GM21723 (cell line): Measurements from ENCODE around the gene PDE4D.
"Not testable (repeated sequence)": the region's sequence is repeated elsewhere in the genome, so short reads cannot be mapped to it uniquely, and the experiment has no call there.

ENCODE experiments used
- ATAC-seq: cut with Tn5 transposase; IDR thresholded peaks from one replicate; pipeline ENCODE4 v1.9.1; 2021; ENCODE audit warnings: mild to moderate bottlenecking, moderate library complexity; ENCODE audit not compliant: unreplicated experiment

PDE4D gene

DNA sequence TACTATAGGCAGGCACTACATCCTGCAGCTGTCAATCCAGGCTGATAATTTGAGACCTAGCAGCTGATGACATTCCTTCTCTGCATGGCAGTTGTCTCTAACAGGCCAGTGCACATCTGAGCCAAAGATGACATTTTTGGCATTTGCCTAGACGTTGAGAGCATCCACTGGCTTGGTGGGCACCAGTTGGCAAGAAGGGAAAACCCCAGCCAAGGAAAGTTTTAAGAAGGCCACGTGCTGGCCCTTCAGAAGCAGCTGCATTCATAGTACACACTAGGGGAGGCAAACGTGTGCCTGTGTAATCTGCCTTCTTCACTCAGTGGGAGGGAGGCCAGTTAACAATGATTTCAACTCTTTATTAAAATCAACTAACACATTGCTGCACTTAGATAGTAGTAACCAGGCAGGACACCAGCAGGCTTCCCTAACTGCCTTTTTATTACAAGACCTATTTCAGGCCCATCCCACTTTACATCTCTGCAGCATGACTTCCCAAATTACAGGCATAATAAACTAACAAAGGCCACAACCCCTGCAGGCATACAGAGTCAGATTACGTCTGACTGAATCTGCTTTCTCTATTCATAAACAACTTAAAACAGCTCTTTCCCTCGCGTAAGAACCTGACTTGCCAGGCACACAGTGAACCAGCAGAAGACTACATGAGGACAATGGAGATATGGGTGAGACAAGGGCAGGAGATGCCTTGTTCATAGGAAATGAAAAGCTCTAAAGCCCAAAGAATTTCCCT is 576.3 kb downstream of the PDE4D start:
- no peak for ATAC-seq

DNA sequence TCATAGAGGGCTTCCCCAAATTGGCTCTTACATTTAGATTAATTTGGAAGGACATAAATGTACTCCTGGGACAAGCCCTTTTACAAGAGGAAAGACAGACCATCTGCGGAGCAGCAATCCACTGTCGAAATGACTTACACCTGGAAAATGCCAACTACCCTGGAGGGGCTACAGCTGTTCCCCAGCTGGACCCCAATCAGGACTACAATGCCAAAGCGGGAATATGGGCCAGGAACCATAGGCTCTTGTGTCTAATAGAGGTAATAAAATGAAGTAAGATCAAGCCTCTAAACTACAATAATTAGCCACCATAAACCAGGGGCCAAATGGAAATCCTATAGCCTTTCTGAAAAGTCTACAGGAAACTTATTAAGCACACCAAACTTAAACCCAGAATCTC is 581.3 kb downstream of the PDE4D start:
- no peak for ATAC-seq

DNA sequence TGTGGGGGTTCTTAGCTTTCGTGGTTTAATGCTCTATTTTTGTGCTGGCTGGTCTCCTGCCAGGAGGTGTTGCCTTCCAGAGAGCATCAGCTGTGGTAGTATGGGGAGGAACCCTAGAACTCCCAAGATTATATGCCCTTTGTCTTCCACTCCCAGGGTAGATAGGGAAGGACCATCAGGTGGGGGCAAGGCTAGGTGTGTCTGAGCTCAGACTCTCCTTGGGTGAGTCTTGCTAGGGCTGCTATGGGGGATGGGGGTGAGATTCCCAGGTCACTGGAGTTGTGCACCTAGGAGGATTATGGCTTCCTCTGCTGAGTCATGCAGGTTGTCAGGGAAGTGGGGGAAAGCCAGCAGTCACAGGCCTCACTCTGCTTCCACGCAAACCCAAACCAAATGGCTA is 584.8 kb downstream of the PDE4D start:
- not testable (repeated sequence) for ATAC-seq

DNA sequence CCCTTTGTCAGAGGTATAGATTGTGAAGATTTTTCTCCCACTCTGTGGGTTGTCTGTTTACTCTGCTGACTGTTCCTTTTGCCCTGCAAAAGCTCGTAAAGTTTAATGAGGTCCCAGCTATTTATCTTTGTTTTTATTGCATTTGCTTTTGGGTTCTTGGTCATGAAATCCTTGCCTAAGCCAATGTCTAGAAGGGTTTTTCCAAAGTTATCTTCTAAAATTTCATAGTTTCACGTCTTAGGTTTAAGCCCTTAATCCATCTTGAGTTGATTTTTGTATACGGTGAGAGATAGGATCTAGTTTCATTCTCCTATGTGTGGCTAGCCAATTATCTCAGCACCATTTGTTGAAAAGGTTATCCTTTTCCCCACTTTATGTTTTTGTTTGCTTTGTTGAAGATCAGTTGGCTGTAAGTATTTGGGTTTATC is 590.2 kb downstream of the PDE4D start:
- not testable (repeated sequence) for ATAC-seq

DNA sequence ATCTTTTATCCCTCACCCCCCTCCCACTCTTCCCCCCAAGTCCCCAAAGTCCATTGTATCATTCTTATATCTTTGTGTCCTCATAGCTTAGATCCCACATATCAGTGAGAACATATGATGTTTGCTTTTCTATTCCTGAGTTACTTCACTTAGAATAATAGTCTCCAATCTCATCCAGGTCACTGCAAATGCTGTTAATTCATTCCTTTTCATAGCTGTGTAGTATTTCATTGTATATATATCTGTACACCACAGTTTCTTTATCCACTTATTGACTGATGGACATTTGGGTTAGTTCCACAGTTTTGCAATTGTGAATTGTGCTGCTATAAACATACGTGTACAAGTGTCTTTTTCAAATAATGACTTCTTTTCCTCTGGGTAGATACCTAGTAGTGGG is 591.0 kb downstream of the PDE4D start:
- ATAC-seq, result not testable (repeated sequence)

DNA sequence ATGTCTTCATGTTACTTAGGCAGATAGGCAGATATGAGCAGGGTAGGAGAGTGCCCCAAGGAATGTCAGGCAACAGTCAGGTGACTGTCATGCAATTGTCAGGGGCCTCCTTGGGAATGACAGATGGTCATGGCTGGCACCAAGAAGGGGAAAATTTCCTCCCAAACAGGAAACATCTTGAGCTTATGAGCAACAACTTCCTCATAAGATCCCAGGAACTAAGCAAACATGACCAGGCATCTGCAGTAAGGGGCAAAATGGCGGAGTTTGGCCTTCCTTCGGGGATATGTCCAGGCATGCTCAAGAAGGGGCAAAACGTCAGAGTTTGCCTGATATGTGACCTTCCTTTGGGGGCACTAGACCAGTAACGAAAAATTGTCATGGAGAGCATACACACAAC is 591.8 kb downstream of the PDE4D start:
- ATAC-seq, result no peak

DNA sequence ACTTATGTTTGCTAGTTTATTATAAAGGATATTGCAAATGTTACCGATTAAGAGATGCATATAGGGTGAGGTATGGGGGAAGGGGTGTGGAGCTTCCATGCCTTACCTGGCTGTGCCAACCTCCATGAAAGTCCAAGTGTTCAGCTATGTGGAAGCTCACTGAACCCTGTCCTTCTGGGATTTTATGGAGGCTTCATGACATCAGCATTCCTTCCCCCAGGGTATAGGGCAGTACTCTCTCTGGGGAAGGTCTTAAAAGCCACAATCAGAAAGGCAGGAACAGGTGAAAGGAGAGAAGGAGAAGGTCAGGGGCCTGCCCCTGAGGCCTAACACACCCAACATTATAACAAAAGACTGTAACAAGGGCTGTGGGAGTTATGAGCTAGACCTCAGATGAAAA is 592.6 kb downstream of the PDE4D start:
- no peak for ATAC-seq

DNA sequence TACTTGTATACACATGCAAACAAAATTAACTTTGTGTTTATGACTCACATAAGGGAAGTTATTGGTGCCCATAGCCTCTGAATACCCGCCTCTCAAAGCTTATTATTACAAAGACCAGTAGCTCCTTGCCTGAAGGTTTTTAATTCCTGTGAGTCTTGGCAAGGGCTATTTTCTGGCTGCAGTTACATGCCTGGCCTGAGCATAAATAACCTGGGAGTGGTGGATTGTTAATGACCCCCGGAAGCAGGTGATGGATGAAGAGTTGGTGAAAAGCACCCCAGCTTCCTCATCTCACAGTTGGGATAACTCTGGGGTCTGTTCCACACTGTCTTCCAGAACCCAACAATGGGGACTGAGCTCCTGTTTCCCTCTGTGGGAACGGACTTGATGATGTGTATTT is 594.5 kb downstream of the PDE4D start:
- no peak for ATAC-seq

DNA sequence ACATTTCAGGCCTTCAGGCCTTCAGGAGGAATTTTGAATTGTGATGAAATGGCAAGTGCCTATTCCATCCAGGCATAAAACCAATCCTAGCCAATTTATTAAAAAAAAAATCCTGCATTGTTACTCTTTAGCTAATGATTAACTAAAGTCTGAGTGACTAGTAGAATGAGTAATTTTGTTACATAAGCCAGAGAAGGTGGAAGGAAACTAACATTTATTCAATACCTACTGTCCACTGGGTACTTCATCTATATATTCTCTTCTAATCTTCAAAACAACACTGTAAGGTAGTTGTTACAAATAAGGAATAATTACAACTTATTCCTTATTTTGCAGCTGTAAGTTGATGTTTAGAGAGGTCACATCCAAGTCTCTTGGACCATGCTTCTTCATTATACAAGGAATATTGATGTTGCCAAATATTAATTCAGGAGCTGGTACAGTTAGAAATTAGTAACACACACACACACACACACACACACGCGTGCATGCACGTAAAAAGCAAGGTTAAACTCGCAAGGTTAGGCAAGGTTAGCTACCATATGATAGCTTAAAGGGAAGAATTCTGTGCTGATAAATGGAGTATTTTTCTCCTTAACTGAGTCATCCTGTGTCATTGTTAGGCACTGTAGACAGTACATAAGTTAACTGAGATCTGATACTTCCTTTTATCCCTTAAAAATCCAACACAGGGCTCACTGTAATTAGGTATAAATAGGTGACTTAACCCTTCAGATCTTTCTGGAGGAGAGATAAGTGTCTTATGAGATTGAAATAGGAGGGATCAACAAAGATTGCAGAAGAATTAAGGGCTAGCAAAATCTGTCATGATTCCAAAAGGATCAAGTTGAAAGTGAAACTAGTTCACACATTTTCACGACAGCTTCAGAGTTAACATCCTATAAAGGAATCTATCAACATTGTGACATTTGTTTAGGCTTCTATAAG is 596.9 kb downstream of the PDE4D start:
- no peak for ATAC-seq

DNA sequence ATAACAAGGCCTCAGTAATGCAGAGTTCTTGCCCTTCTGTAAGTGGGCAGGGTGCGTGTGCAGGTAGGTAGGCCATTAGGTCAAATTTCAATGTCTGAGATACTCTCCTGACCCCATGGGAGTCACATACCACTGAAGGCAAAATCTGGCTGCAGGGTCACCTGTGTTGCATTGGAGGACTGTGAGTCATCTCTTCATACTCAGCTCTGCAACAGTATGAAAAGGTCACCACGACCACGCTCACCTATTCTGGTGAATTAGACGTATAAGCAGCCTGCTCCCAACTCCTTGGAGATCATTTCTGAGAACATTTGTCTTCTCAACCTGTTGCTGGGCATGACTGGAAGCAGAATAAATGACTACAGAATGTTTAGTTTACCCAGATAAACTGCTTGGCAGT is 599.8 kb downstream of the PDE4D start:
- ATAC-seq, result no peak

DNA sequence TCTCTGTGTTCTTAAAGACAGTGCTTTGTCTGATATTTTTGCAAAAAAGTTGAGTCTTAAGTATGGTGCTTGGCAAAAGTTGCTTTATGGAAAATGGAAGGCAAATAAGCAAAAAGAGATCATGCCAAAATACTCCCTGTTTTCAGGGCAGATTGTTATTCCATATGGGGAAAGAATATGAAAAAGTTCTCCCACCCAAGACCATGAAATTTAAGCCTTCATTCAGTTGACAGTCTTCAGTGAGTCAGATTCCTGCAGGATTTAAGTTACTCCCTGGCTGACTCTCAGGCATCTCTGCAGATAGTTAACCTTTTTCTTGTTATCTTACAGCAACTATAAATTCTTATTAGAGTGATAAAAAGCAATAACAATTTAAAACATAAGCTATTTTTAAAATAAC is 601.6 kb downstream of the PDE4D start:
- no peak for ATAC-seq

DNA sequence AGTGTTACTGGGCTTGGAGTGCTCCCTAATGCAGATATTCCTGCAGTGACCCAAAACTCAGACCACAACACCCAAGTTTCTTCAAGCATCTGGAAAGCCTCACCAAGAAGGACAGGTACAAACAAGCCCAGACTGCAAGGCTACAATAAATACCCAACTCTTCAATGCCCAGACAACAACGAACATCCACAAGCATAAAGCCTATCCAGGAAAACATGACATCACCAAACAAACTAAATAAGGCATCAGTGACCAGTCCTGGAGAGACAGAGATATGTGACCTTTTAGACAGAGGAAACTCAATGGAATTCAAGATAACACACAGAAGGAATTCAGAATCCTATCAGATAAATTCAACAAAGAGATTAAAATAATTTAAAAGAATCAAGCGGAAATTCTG is 605.6 kb downstream of the PDE4D start:
- ATAC-seq, result no peak

DNA sequence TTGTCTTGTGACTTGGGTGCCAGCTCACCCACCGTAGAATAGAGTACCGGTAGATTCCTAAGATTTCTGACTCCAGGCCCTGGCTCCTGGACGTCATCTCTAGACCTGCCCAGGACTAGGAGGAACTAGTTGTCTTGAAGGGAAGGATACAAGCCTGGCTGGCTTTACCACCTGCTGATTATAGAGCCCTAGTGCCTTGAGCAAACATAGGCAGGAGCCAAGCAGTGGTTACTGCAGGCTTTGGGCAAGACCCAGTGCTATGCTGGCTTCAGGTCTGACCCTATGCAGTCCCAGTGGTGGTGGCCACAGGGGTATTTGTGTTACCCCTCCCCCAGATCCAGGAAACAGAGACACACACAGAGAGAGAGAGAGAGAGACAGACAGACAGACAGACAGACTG is 606.2 kb downstream of the PDE4D start:
- ATAC-seq, result no peak

DNA sequence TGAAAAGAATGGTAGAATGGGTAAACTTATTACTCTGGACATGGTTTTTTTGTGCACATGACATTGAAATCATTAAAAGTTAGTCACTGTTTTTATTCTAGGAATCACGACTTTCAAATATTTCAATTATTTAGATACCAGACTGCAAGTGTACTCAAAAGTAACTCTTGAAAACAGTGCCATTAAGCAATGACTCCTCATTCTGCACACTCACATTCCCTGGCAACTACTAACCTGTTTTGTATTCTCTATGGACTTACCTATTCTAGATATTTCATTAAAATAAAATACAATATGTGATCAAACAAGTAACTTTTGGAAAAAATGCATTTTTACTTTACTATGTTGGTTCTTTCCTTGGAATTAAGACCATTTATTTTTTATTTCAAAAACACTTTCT is 607.0 kb downstream of the PDE4D start:
- ATAC-seq, result no peak

DNA sequence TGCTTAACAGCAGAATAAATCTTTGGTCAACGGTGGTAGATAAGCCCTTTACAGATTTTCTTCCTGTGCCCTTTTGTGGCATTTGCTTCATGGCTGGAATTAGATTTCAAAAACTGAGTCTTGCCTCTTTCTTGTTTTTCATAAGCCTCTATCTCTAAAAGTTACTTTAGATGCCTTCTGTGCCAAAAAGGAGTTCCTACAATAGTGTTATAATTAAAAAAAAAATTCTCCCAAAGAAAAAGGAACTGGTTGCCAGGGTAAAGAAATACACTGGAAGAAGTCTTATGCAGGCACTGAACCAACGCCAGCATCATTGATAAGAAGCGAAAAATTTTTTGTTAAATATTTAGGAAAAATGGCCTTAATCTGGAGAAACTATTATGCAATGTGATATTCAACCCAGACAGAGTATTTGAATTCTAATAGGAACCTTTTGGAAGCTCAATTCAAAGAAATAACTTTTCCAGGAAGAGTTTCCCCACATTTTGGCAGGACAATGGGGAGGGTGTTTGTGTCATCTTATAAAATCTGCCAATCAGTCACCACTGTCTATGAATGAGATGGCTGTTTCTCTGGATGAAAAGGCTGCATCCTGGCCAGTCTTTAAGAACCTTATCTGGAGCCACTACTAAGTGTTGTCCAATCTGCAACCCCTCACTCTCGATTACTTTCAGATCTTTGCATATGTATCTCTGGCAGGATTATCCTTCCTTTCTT is 608.1 kb downstream of the PDE4D start:
- no peak for ATAC-seq

DNA sequence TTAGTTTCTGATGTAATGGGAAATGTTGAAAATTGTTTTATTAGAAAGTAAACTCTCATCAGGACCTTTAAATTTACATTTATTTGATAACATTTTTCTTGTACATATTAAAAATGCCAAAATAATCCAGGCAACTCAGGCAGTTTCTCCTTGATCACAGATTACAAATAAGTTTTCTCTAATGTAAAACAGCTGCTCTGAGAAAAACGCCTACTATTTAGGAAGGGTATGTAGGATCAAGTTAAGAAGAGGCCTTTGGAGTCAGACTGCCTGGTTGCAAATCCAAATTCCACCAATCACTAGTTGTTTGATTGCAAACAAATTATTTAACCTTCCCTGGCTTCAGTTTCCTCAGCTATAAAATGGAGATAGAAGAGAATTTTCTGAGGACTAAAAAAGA is 610.8 kb downstream of the PDE4D start:
- no peak for ATAC-seq

DNA sequence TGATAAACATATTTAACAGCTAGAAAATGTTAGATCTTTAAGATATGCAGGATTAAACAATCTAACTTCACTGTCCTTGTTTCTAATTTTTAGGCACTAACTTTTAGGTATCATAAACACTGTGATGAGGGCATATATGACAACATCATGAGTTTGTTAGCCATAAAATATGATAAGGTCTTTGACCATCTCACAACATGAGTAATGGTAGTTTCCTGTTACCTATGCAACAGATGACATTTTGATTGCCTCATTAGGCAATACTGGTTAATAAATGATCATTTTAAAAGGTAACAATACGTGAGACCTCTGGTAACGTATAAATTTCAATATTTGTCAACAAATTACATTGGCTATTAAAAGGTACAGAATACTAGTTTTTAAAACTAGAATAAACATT is 613.5 kb downstream of the PDE4D start:
- ATAC-seq, result no peak

DNA sequence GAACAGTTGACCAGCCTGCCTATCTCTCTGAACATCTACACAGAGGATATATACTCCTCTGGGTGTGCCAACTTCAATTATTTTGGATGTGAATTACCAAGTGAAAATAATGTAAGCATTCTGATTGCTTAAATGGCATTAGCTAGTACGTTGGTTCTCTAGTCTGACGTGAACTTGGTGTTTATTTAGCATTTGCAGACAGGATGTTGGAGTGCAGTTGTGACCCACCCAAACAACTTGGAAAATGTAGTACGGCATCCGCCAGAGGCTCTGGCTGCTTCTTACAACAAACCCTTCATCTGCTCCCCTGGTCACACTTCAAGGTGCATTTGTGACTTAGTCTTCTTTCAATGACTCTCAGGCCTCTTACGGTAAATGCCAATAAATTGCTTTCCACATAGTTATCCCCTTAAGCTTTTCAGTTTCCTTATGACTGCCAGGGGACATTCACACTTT is 616.6 kb downstream of the PDE4D start:
- ATAC-seq, result no peak

DNA sequence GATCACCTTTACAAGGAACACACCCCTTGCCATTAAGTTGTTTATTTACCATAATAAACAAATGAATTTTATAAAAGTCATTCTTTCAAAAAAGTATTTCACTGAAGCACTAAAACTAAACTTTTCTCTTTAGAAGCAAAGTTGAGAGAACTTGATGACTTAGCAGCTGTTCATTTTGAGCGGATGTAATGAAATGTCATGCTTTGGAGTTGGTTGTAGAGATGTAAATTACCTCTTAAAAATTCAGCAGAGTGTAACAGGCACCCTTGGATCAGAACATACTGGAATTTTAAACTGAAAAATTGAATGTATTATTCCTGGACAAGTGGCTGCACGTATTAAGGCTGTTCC is 617.2 kb downstream of the PDE4D start:
- no peak for ATAC-seq

DNA sequence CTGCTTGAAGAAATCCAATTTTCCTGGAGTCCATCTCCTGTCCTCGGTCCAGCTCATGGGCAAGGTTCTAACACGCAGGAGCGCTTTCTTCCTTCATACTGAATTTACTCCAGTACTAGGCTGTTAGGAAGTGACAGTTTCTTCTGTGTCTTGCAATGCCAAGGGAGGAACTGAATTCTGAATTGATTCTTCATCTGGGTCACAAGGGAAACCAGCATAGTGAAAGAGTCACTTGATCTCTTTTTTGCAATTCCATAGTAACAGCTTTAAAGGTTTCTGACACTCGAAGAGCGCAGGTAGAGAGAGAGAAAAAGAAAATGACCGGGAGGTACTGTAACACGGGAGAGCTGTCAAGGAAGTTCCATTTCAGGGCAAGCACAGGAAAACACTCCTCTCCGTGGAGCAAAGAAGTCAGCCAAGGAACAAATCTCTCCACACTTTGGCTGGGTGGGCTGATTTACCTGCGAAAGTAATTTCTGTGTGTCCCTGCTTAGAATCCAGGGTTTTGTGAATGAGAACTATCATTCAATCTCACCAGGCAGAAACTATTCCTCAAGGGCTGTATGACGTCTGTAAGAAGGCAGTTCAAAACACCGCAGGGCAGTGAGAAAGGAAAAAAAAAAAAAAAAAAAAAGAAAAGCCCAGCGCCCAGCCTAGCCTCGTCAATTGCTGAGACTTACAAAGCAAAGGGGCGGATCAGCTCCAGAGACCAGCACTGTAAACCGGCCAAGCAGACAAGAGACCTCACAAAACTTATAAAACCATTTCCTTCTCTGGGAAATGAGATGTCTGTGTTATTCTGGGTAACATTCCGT is 617.8 kb downstream of the PDE4D start:
- ATAC-seq, result no peak

DNA sequence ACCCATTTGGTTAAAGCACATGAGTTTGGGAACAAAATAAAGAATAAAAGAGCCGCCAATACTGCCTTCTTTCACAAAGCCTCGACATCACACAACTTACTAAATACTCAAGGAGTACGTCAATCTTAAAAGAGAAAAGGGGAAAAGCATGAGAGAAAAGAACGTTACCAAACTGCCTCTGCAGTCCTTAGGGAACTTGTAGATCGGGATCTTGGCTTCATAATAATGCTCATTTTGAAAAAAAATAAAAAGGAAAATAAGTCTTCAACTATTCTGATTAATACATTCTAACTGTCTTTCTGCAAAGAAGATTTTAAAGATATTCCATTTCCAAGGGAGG is 618.4 kb downstream of the PDE4D start:
- ATAC-seq, result no peak
